ENCODE results near the gene EIF1. TPM values are rescaled to one million over a fixed set of nuclear protein-coding genes. Genes with fewer than 3 reads are reported as not detected.

Gene EIF1
- total and polyA plus RNA-seq, 2 donors (not counting 1 experiment from before 2014, with no cell fraction given): 773 to 2,045 TPM

DNA sequence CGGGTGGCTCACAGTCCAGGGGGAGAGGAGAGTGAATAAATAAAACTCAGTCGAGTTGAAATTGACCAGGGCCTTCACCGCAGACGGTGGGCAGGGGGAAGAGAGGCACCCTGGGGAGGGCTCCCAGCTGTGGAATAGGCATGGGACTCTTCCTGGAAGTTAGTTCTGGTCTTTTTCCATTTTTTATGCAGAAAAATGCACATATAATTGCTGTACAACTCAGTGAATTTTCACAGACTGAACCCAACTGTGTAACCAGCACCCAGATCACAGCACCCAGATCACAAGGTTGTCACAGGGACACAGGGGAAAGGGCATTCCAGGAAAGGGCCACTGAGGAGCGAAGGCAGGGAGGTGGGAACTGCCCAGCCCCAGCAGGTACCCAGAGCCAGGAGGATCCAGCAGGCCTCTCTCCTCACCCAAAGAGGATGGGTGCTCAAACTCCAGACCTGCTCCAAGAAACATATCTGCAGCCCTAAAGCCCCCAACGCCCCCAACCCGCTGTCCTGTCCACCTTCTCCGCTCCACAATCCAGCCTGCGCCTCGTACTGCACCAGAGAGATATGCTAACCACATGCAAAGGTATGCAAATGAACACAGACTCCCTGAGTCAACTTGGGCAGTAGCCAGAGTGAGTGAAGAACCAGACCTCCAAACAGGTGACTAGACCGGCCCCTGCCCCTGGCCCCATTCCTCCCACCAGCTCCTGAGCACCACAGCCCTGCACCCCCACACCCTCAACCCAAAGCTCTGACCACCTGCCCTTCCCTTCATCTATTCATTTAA is 29.1 kb upstream of the EIF1 start:
- Histone ChIP-seq H3K4me2 (replicated peaks; ENCODE audit: low read depth, low read length, poor library complexity, severe bottlenecking) (no peak overlapping the region), H3K27ac (ENCODE audit: low read length in 2 of 2) (no peak overlapping the region), H2AFZ (ENCODE audit: insufficient read depth, low read depth, low read length, poor library complexity, severe bottlenecking) (no peak overlapping the region), H3K27me3 (replicated peaks in 1 of 4; ENCODE audit: control extremely low read depth in 1 of 4, control insufficient read depth in 3 of 4, insufficient read depth in 4 of 4, low read length in 3 of 4) (no peaks in the 10 kb centered on the region), H3K9me3 (ENCODE audit: control extremely low read depth in 1 of 3, control insufficient read depth in 2 of 3, insufficient read depth in 1 of 3, low read length in 2 of 3) (no peaks in the 10 kb centered on the region), H3K4me1 (ENCODE audit: control insufficient read depth in 2 of 2, insufficient read depth in 2 of 2, low read length in 2 of 2) (peaks cover 0 to 8% of the 10 kb centered on the region in 2 donors), H3K36me3 (replicated peaks in 1 of 2; ENCODE audit: control extremely low read depth in 1 of 2, control insufficient read depth in 1 of 2, extremely low read depth in 1 of 2, insufficient read depth in 2 of 2, low read length in 1 of 2) (no peaks in the 10 kb centered on the region), H3K4me3 (ENCODE audit: control extremely low read depth in 1 of 5, extremely low read depth in 1 of 5, insufficient read depth in 1 of 5, low read depth in 2 of 5, low read length in 4 of 5) (no peak overlapping the region), H3K79me2 (ENCODE audit: control insufficient read depth, insufficient read depth, low read length) (no peaks in the 10 kb centered on the region), H4K20me1 (ENCODE audit: control insufficient read depth, insufficient read depth, low read length, poor library complexity, severe bottlenecking) (no peaks in the 10 kb centered on the region), H3K9ac (ENCODE audit: low read length) (no peak overlapping the region)
- no peak overlapping the region for H3K27ac Mint-ChIP-seq
- H3K4me3 Mint-ChIP-seq: no peak overlapping the region
- H3K4me1 Mint-ChIP-seq: peaks cover 7% of the 10 kb centered on the region
- no peaks in the 10 kb centered on the region for H3K9me3 Mint-ChIP-seq (ENCODE audit: insufficient read depth)
- ATAC-seq (ENCODE audit: low read depth) (no peak), DNase-seq (no peak)
- ChIA-PET POLR2A (no interaction called here), CTCF (interaction anchor here (1.6 to 11.3 kb wide), 2 partner anchors 11 to 1043 kb away, joined by 5 to 438 read pairs; no protein-coding TSS in a partner anchor)
- WGBS (ENCODE audit: insufficient coverage): 87% methylated on average over 11 of the region's 11 CpGs
- no peaks in the 10 kb centered on the region for H3K27me3 Mint-ChIP-seq
- TF ChIP-seq EZH2 (IDR thresholded peaks at IDR 0.05; ENCODE audit: borderline replicate concordance, insufficient read depth, low read depth, low read length, poor library complexity, severe bottlenecking): no peak
- TF ChIP-seq, protein P1, sequence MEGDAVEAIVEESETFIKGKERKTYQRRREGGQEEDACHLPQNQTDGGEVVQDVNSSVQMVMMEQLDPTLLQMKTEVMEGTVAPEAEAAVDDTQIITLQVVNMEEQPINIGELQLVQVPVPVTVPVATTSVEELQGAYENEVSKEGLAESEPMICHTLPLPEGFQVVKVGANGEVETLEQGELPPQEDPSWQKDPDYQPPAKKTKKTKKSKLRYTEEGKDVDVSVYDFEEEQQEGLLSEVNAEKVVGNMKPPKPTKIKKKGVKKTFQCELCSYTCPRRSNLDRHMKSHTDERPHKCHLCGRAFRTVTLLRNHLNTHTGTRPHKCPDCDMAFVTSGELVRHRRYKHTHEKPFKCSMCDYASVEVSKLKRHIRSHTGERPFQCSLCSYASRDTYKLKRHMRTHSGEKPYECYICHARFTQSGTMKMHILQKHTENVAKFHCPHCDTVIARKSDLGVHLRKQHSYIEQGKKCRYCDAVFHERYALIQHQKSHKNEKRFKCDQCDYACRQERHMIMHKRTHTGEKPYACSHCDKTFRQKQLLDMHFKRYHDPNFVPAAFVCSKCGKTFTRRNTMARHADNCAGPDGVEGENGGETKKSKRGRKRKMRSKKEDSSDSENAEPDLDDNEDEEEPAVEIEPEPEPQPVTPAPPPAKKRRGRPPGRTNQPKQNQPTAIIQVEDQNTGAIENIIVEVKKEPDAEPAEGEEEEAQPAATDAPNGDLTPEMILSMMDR (IDR thresholded peaks at IDR 0.05): no peak
- intact Hi-C loops (cut with micrococcal nuclease): no loop called here

- Histone ChIP-seq H3K36me3 (replicated peaks in 1 of 2; ENCODE audit: control extremely low read depth in 1 of 2, control insufficient read depth in 1 of 2, extremely low read depth in 1 of 2, insufficient read depth in 2 of 2, low read length in 1 of 2) (no peaks in the 10 kb centered on the region), H3K79me2 (ENCODE audit: control insufficient read depth, insufficient read depth, low read length) (no peaks in the 10 kb centered on the region), H2AFZ (ENCODE audit: insufficient read depth, low read depth, low read length, poor library complexity, severe bottlenecking) (no peak overlapping the region), H4K20me1 (ENCODE audit: control insufficient read depth, insufficient read depth, low read length, poor library complexity, severe bottlenecking) (no peaks in the 10 kb centered on the region), H3K4me3 (ENCODE audit: control extremely low read depth in 1 of 5, extremely low read depth in 1 of 5, insufficient read depth in 1 of 5, low read depth in 2 of 5, low read length in 4 of 5) (no peak overlapping the region), H3K9me3 (ENCODE audit: control extremely low read depth in 1 of 3, control insufficient read depth in 2 of 3, insufficient read depth in 1 of 3, low read length in 2 of 3) (no peaks in the 10 kb centered on the region), H3K4me2 (replicated peaks; ENCODE audit: low read depth, low read length, poor library complexity, severe bottlenecking) (no peak overlapping the region), H3K4me1 (ENCODE audit: control insufficient read depth in 2 of 2, insufficient read depth in 2 of 2, low read length in 2 of 2) (peaks cover 0 to 10% of the 10 kb centered on the region in 2 donors), H3K27ac (ENCODE audit: low read length in 2 of 2) (no peak overlapping the region), H3K27me3 (replicated peaks in 1 of 4; ENCODE audit: control extremely low read depth in 1 of 4, control insufficient read depth in 3 of 4, insufficient read depth in 4 of 4, low read length in 3 of 4) (no peaks in the 10 kb centered on the region), H3K9ac (ENCODE audit: low read length) (no peak overlapping the region)
- intact Hi-C loops (cut with micrococcal nuclease): no loop called here
- 91% methylated on average over 7 of the region's 8 CpGs for WGBS (ENCODE audit: insufficient coverage)
- peaks cover 10% of the 10 kb centered on the region for H3K4me1 Mint-ChIP-seq
- no peak overlapping the region for H3K27ac Mint-ChIP-seq
- no peaks in the 10 kb centered on the region for H3K27me3 Mint-ChIP-seq
- H3K9me3 Mint-ChIP-seq (ENCODE audit: insufficient read depth): no peaks in the 10 kb centered on the region
- no peak for ATAC-seq (ENCODE audit: low read depth)
- no peak overlapping the region for H3K4me3 Mint-ChIP-seq
- ChIA-PET CTCF (interaction anchor here (1.6 to 11.3 kb wide), 3 partner anchors 12 to 1043 kb away, joined by 4 to 438 read pairs (median 5); no protein-coding TSS in a partner anchor), POLR2A (no interaction called here)
- no peak for DNase-seq
- no peak for TF ChIP-seq EZH2 (IDR thresholded peaks at IDR 0.05; ENCODE audit: borderline replicate concordance, insufficient read depth, low read depth, low read length, poor library complexity, severe bottlenecking)
- TF ChIP-seq, protein P1 (IDR thresholded peaks at IDR 0.05): no peak
Measured at GRCh38 chr17:41660221-41660711, 28.4 kb upstream of the EIF1 start.

Data from B cell (primary cell).